Measurements from ENCODE around the gene RAB36. TPM values are rescaled to one million over a fixed set of nuclear protein-coding genes. Genes with fewer than 3 reads are reported as not detected.

The RAB36 gene
- total RNA-seq, 1 donor from 2014 or later: 2.2 TPM

DNA sequence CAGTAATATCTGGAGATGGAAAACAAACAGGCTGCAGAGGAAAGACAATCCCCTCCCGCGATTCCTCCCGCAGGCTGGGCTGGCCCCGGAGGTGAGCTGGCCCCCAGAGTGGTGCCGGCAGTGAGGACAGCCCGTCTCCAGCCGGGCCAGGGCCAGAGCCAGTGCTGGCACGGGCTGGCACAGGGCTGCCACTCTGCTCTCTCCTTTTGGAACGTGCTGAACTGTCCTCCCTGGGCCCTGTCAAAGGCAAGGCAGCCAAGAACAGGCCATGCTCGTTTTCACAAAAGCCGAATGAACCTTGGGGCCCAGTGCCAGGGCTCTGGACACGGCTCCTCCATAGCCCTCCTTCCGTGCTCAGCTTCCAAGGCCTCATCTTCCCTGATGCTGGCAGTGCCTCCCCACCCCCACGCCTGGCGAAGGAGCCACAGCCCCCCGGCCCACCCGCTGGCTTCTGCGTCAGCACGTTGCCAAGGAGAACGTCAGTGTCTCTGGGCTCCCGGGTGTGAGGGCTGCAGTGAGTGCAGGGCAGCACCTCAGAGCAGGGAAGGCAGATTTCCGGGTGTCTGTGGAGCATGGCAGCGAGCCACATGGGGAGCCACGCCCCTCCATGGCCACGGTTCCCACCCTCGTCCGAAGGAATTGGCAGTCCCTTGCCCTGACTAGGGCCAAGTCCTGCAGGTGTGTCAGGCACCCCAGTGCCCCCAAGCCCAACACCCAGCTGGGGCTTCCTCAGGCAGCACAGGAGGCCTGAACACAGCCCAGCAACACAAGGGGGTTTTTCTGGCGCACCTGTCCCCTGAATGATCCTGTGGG lies 46.4 kb upstream of the RAB36 start:
- Mint-ChIP-seq H3K4me1 (ENCODE audit: unreplicated experiment) (no peaks in the 10 kb centered on the region), H3K27me3 (ENCODE audit: unreplicated experiment) (peaks cover 15% of the 10 kb centered on the region), H3K27ac (ENCODE audit: unreplicated experiment) (no peak overlapping the region), H3K9me3 (ENCODE audit: unreplicated experiment) (no peaks in the 10 kb centered on the region), H3K4me3 (ENCODE audit: unreplicated experiment) (no peak overlapping the region), H3K36me3 (ENCODE audit: low read depth, unreplicated experiment) (no peaks in the 10 kb centered on the region)
- no peak for DNase-seq (ENCODE audit: low spot score)
- TF ChIP-seq, protein P1, sequence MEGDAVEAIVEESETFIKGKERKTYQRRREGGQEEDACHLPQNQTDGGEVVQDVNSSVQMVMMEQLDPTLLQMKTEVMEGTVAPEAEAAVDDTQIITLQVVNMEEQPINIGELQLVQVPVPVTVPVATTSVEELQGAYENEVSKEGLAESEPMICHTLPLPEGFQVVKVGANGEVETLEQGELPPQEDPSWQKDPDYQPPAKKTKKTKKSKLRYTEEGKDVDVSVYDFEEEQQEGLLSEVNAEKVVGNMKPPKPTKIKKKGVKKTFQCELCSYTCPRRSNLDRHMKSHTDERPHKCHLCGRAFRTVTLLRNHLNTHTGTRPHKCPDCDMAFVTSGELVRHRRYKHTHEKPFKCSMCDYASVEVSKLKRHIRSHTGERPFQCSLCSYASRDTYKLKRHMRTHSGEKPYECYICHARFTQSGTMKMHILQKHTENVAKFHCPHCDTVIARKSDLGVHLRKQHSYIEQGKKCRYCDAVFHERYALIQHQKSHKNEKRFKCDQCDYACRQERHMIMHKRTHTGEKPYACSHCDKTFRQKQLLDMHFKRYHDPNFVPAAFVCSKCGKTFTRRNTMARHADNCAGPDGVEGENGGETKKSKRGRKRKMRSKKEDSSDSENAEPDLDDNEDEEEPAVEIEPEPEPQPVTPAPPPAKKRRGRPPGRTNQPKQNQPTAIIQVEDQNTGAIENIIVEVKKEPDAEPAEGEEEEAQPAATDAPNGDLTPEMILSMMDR (IDR thresholded peaks at IDR 0.05; ENCODE audit: unreplicated experiment): no peak

DNA sequence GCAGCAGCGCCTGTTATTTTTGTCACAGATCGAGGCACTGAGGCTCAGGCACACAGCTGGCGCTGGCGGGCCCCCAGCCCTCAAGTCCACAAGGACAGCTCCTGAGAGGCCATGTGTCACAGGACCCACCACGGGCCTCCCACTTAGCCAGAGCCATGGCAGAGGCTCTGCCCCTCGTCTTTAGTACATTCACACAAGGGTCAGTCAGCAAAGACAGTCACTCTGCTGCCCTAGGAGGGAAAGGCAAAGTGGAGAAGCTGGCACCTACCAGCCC lies 45.8 kb upstream of the RAB36 start:
- Mint-ChIP-seq H3K36me3 (ENCODE audit: low read depth, unreplicated experiment) (no peaks in the 10 kb centered on the region), H3K27me3 (ENCODE audit: unreplicated experiment) (peaks cover 15% of the 10 kb centered on the region), H3K9me3 (ENCODE audit: unreplicated experiment) (no peaks in the 10 kb centered on the region), H3K4me1 (ENCODE audit: unreplicated experiment) (no peaks in the 10 kb centered on the region), H3K27ac (ENCODE audit: unreplicated experiment) (no peak overlapping the region), H3K4me3 (ENCODE audit: unreplicated experiment) (no peak overlapping the region)
- TF ChIP-seq, protein P1 (IDR thresholded peaks at IDR 0.05; ENCODE audit: unreplicated experiment): no peak
- no peak for DNase-seq (ENCODE audit: low spot score)

DNA sequence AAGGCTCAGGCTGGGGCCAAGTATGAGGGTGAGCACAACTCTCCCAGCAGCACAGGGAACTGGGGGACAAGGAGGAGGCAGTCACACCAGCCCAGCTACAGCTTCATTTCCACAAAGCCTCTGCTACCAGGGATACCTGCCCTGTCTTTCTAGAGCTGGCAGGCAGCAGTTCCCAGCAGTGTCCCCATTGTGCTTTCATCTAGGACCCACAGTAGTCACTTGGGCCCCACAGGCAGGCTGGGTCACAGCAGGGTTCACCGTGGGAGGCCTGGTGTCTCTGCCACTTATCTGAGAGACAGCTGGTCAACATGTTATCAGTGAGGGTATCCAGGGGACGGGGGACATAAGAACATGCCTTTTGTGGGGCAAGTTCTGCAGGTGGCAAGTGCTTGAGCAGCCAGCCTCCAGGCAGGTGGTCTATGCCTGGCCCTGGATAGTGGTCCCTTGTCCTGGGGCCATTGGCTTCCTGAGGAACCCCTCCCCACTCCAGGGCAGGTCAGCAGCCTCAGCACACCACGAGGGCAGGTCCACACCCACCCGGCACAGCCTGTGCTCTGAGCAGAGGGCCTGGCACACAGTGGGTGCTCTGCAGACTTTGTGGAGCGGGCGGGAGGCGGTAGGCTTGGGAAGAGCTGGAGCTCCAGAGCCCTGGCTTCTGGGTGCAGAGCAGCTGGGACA lies 45.0 kb upstream of the RAB36 start:
- DNase-seq (ENCODE audit: low spot score): no peak
- TF ChIP-seq, protein P1 (IDR thresholded peaks at IDR 0.05; ENCODE audit: unreplicated experiment): no peak
- Mint-ChIP-seq H3K36me3 (ENCODE audit: low read depth, unreplicated experiment) (no peaks in the 10 kb centered on the region), H3K4me3 (ENCODE audit: unreplicated experiment) (no peak overlapping the region), H3K4me1 (ENCODE audit: unreplicated experiment) (no peaks in the 10 kb centered on the region), H3K27me3 (ENCODE audit: unreplicated experiment) (peaks cover 15% of the 10 kb centered on the region), H3K27ac (ENCODE audit: unreplicated experiment) (no peak overlapping the region), H3K9me3 (ENCODE audit: unreplicated experiment) (no peaks in the 10 kb centered on the region)

DNA sequence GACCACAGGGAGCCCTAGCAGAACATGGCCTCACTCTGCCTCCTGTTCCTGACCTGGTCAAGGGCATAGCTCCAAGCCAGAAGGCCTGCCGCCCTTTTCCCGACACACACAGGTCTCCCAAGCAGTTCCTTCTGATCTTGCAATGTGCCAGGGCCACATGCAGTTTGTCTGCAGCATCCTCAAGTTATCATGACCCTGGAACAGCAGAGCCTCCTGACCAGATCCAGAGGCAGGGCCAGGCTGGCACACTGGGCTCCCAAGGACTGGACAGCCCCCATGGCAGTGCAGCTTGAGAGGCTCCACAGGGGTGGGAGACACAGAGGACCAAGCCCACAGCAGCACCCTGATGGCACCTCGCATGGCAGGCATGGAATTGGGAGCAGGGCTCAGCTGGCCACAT lies 43.8 kb upstream of the RAB36 start:
- Mint-ChIP-seq H3K4me1 (ENCODE audit: unreplicated experiment) (no peaks in the 10 kb centered on the region), H3K27me3 (ENCODE audit: unreplicated experiment) (peaks cover 13% of the 10 kb centered on the region), H3K4me3 (ENCODE audit: unreplicated experiment) (no peak overlapping the region), H3K27ac (ENCODE audit: unreplicated experiment) (no peak overlapping the region), H3K9me3 (ENCODE audit: unreplicated experiment) (no peaks in the 10 kb centered on the region), H3K36me3 (ENCODE audit: low read depth, unreplicated experiment) (no peaks in the 10 kb centered on the region)
- DNase-seq (ENCODE audit: low spot score): no peak
- TF ChIP-seq, protein P1 (IDR thresholded peaks at IDR 0.05; ENCODE audit: unreplicated experiment): no peak

DNA sequence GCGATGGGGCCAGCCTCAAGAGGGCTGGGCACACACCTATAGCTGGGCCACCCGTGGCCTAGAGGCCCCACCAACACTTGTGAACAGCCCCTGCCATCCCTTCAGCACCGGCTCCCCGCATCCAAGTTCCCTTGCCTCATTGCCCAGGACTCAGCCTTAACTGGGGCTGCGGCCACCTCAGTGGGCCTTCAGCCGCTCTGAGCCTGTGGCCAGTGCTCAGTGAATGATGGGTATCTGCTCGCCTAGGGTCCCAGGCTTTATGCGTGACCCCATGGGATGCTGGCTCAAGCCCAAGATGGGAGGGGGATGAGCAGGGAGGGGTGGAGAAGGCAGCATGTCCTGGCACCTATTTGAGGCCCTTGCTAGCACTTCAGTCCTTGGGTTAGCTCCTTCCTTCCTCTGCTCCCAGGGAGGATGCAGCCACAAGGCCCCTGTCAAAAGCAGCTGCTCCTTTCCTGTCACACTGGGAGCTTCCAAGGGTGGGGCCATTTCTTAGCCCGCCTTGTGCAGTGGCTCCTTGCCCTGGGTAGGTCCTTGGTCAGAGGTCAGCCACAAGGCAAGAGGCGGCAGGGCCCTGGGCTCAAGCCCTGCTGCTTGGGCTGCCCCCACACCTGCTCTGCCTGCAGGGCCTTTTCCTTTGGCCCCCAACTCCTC lies 43.1 kb upstream of the RAB36 start:
- Mint-ChIP-seq H3K9me3 (ENCODE audit: unreplicated experiment) (no peaks in the 10 kb centered on the region), H3K4me3 (ENCODE audit: unreplicated experiment) (no peak overlapping the region), H3K27me3 (ENCODE audit: unreplicated experiment) (peaks cover 7% of the 10 kb centered on the region), H3K4me1 (ENCODE audit: unreplicated experiment) (no peaks in the 10 kb centered on the region), H3K36me3 (ENCODE audit: low read depth, unreplicated experiment) (no peaks in the 10 kb centered on the region), H3K27ac (ENCODE audit: unreplicated experiment) (no peak overlapping the region)
- TF ChIP-seq, protein P1 (IDR thresholded peaks at IDR 0.05; ENCODE audit: unreplicated experiment): no peak
- DNase-seq (ENCODE audit: low spot score): no peak

Data from endothelial cell (in vitro differentiated cells).